Measurements from ENCODE around the gene LRRC17.

The LRRC17 gene

DNA sequence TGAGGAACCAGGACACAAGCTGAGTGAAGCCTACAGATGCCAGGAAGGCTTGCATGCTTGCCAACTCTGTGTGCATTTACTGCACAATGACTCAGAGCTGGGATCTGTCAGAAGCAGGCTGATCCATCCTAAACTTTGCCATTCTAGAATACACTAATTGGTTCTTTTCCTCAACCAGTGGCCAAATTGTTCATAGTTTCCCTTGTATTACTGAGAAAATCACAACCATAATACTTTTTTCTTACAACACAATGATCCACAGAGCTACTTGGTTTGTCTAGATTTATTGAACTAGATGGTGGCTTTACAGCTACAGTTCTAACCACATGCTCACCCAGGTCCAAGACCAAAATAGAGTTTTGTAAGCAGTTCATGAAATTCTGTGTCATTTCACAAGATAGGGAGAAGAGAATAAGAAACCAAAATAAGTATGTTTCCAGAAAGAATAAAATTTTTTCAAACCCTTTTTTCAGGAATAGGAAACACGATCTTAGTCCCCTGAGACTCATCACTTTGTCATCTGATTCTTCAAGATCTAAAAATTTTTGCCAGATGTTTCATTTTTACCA lies 21.0 kb upstream of the LRRC17 start:
- Histone ChIP-seq H3K4me3 (ENCODE audit: low read depth, low read length) (no peak overlapping the region), H3K27ac (ENCODE audit: extremely low read depth, low read depth, low read length) (no peak overlapping the region), H3K36me3 (ENCODE audit: control insufficient read depth in 2 of 2, insufficient read depth in 1 of 2, low read length in 2 of 2) (no peaks in the 10 kb centered on the region), H3K4me1 (ENCODE audit: control insufficient read depth, insufficient read depth, low read length) (no peaks in the 10 kb centered on the region; the same call in 1 of the 2 replicates), H3K9me3 (ENCODE audit: control insufficient read depth, insufficient read depth, low read depth, low read length) (no peaks in the 10 kb centered on the region)
- POLR2A ChIA-PET, result no interaction called here
- no peak for TF ChIP-seq ZNF777 (tag by site-specific recombination; IDR thresholded peaks at IDR 0.05; ENCODE audit: borderline replicate concordance)
- TF ChIP-seq ZNF335 (tag by site-specific recombination; conservative IDR thresholded peaks at IDR 0.05), result 0 out of 2 replicates have a peak, but pooled peaks have one; percentile 20
- TF ChIP-seq, protein P1, sequence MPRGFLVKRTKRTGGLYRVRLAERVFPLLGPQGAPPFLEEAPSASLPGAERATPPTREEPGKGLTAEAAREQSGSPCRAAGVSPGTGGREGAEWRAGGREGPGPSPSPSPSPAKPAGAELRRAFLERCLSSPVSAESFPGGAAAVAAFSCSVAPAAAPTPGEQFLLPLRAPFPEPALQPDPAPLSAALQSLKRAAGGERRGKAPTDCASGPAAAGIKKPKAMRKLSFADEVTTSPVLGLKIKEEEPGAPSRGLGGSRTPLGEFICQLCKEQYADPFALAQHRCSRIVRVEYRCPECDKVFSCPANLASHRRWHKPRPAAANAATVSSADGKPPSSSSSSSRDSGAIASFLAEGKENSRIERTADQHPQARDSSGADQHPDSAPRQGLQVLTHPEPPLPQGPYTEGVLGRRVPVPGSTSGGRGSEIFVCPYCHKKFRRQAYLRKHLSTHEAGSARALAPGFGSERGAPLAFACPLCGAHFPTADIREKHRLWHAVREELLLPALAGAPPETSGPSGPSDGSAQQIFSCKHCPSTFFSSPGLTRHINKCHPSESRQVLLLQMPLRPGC (tag by site-specific recombination; IDR thresholded peaks at IDR 0.05), result no peak
- TF ChIP-seq, protein P2, sequence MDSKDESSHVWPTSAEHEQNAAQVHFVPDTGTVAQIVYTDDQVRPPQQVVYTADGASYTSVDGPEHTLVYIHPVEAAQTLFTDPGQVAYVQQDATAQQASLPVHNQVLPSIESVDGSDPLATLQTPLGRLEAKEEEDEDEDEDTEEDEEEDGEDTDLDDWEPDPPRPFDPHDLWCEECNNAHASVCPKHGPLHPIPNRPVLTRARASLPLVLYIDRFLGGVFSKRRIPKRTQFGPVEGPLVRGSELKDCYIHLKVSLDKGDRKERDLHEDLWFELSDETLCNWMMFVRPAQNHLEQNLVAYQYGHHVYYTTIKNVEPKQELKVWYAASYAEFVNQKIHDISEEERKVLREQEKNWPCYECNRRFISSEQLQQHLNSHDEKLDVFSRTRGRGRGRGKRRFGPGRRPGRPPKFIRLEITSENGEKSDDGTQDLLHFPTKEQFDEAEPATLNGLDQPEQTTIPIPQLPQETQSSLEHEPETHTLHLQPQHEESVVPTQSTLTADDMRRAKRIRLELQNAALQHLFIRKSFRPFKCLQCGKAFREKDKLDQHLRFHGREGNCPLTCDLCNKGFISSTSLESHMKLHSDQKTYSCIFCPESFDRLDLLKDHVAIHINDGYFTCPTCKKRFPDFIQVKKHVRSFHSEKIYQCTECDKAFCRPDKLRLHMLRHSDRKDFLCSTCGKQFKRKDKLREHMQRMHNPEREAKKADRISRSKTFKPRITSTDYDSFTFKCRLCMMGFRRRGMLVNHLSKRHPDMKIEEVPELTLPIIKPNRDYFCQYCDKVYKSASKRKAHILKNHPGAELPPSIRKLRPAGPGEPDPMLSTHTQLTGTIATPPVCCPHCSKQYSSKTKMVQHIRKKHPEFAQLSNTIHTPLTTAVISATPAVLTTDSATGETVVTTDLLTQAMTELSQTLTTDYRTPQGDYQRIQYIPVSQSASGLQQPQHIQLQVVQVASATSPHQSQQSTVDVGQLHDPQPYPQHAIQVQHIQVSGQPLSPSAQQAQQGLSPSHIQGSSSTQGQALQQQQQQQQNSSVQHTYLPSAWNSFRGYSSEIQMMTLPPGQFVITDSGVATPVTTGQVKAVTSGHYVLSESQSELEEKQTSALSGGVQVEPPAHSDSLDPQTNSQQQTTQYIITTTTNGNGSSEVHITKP (tag by site-specific recombination; IDR thresholded peaks at IDR 0.05), result peak; percentile 47; the same call in 1 of the 2 replicates
- TF ChIP-seq MEIS1 (CRISPR knock-in tag; IDR thresholded peaks at IDR 0.05; ENCODE audit: borderline replicate concordance), result no peak
- TF ChIP-seq, protein P3, sequence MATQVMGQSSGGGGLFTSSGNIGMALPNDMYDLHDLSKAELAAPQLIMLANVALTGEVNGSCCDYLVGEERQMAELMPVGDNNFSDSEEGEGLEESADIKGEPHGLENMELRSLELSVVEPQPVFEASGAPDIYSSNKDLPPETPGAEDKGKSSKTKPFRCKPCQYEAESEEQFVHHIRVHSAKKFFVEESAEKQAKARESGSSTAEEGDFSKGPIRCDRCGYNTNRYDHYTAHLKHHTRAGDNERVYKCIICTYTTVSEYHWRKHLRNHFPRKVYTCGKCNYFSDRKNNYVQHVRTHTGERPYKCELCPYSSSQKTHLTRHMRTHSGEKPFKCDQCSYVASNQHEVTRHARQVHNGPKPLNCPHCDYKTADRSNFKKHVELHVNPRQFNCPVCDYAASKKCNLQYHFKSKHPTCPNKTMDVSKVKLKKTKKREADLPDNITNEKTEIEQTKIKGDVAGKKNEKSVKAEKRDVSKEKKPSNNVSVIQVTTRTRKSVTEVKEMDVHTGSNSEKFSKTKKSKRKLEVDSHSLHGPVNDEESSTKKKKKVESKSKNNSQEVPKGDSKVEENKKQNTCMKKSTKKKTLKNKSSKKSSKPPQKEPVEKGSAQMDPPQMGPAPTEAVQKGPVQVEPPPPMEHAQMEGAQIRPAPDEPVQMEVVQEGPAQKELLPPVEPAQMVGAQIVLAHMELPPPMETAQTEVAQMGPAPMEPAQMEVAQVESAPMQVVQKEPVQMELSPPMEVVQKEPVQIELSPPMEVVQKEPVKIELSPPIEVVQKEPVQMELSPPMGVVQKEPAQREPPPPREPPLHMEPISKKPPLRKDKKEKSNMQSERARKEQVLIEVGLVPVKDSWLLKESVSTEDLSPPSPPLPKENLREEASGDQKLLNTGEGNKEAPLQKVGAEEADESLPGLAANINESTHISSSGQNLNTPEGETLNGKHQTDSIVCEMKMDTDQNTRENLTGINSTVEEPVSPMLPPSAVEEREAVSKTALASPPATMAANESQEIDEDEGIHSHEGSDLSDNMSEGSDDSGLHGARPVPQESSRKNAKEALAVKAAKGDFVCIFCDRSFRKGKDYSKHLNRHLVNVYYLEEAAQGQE (tag by site-specific recombination; IDR thresholded peaks at IDR 0.05), result no peak
- TF ChIP-seq, protein P4, sequence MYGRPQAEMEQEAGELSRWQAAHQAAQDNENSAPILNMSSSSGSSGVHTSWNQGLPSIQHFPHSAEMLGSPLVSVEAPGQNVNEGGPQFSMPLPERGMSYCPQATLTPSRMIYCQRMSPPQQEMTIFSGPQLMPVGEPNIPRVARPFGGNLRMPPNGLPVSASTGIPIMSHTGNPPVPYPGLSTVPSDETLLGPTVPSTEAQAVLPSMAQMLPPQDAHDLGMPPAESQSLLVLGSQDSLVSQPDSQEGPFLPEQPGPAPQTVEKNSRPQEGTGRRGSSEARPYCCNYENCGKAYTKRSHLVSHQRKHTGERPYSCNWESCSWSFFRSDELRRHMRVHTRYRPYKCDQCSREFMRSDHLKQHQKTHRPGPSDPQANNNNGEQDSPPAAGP (tag by site-specific recombination; IDR thresholded peaks at IDR 0.05), result no peak
- TF ChIP-seq, protein P5, sequence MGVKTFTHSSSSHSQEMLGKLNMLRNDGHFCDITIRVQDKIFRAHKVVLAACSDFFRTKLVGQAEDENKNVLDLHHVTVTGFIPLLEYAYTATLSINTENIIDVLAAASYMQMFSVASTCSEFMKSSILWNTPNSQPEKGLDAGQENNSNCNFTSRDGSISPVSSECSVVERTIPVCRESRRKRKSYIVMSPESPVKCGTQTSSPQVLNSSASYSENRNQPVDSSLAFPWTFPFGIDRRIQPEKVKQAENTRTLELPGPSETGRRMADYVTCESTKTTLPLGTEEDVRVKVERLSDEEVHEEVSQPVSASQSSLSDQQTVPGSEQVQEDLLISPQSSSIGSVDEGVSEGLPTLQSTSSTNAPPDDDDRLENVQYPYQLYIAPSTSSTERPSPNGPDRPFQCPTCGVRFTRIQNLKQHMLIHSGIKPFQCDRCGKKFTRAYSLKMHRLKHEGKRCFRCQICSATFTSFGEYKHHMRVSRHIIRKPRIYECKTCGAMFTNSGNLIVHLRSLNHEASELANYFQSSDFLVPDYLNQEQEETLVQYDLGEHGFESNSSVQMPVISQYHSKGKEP (tag by site-specific recombination; IDR thresholded peaks at IDR 0.05), result peak; percentile 82
- TF ChIP-seq ZBTB17 (tag by site-specific recombination; IDR thresholded peaks at IDR 0.05), result 0 out of 2 replicates have a peak, but pooled peaks have one; percentile 18
- no peak for TF ChIP-seq ZNF121 (tag by site-specific recombination; IDR thresholded peaks at IDR 0.05)
- no peak for TF ChIP-seq ZNF610 (tag by site-specific recombination; IDR thresholded peaks at IDR 0.05; ENCODE audit: borderline replicate concordance)
- CTCF ChIA-PET, result no interaction called here

All from HEK293 (cell line).